K562 (cell line): ENCODE results near the gene FAM78A. TPM values are rescaled to one million over a fixed set of nuclear protein-coding genes. Genes with fewer than 3 reads are reported as not detected.

ENCODE experiments used
- CSDE1 ChIP-seq, 2 experiments: fragments of 450-650 bp; IDR thresholded peaks; 2 replicates each; pipeline ENCODE4 v1.6.1; 2016; ENCODE audit warnings: mild to moderate bottlenecking in 1 of 2
- CTBP1 ChIP-seq: fragments of 450-650 bp; IDR thresholded peaks from 2 replicates; pipeline ENCODE4 v1.6.1; 2016; ENCODE audit warnings: borderline replicate concordance
- FOXA1 ChIP-seq: fragments of 450-650 bp; IDR thresholded peaks from 2 replicates; pipeline ENCODE4 v1.6.1; 2016; ENCODE audit warnings: mild to moderate bottlenecking, borderline replicate concordance
- FOXJ2 ChIP-seq: fragments of 200-800 bp; sonication (Bioruptor generic); IDR thresholded peaks from 2 replicates; pipeline ENCODE4 v1.6.1; 2016; ENCODE audit warnings: missing genetic modification characterization, missing compliant biosample characterization
- HCFC1 ChIP-seq: IDR thresholded peaks from 2 replicates; pipeline ENCODE4 v1.6.1; 2012; ENCODE audit warnings: low read depth, low read length, improper control_type of control experiment
- KHSRP ChIP-seq: fragments of 450-650 bp; IDR thresholded peaks from 2 replicates; pipeline ENCODE4 v1.6.1; 2017
- MBD2 ChIP-seq: sonication (generic); IDR thresholded peaks from 2 replicates; pipeline ENCODE4 v1.6.1; 2016; ENCODE audit warnings: low read depth, borderline replicate concordance
- MNT ChIP-seq, 2 experiments: fragments of 450-650 bp; conservative IDR thresholded peaks; 2 replicates each; pipeline ENCODE4 v1.6.1; 2017; ENCODE audit warnings: mild to moderate bottlenecking in 2 of 2, moderate library complexity in 2 of 2
- NELFE ChIP-seq: IDR thresholded peaks from 2 replicates; pipeline ENCODE4 v1.6.1; 2011; ENCODE audit warnings: mild to moderate bottlenecking; ENCODE audit not compliant: insufficient read depth, insufficient read length
- PATZ1 ChIP-seq: fragments of 250-450 bp; sonication (Bioruptor Pico); IDR thresholded peaks from 2 replicates; pipeline ENCODE4 v1.5.0; 2020; ENCODE audit warnings: mild to moderate bottlenecking, borderline replicate concordance
- SNIP1 ChIP-seq: fragments of 450-650 bp; IDR thresholded peaks from 2 replicates; pipeline ENCODE4 v1.7.1; 2017; ENCODE audit warnings: low read depth, mild to moderate bottlenecking
- SNRNP70 ChIP-seq: fragments of 200-400 bp; formaldehyde crosslinking; optimal IDR thresholded peaks from 2 replicates; pipeline ENCODE3; 2017; ENCODE audit warnings: low read depth, low read length
- SUPT5H ChIP-seq: fragments of 450-650 bp; IDR thresholded peaks from 2 replicates; pipeline ENCODE4 v1.6.1; 2016
- TAL1 ChIP-seq: fragments of 450-650 bp; IDR thresholded peaks from 2 replicates; pipeline ENCODE4 v1.6.1; 2016; ENCODE audit warnings: mild to moderate bottlenecking
- ZNF232 ChIP-seq: sonication (generic); formaldehyde crosslinking; IDR thresholded peaks from 2 replicates; pipeline ENCODE4 v1.8.0; 2022; ENCODE audit warnings: mild to moderate bottlenecking, missing genetic modification reagents
- ZNF398 ChIP-seq: fragments of 250-450 bp; sonication (Bioruptor Pico); IDR thresholded peaks from 2 replicates; pipeline ENCODE4 v1.8.0; 2021; ENCODE audit warnings: moderate library complexity, mild to moderate bottlenecking, inconsistent platforms
- ZNF592 ChIP-seq: fragments of 450-650 bp; IDR thresholded peaks from 2 replicates; pipeline ENCODE4 v1.6.1; 2017; ENCODE audit warnings: antibody characterized with exemption, mild to moderate bottlenecking
- ZNF764 ChIP-seq: fragments of 250-450 bp; sonication (Bioruptor Pico); IDR thresholded peaks from 2 replicates; pipeline ENCODE4 v1.4.0; 2020; ENCODE audit warnings: low read depth, mild to moderate bottlenecking, moderate library complexity
- polyA plus RNA-seq, 8 experiments: library from polyadenylated mRNA; depleted of rRNA in 4 of 8; stranded (reverse) in 5 of 8; unstranded in 3 of 8; fragments of >200 nt; fragmentation: Nextera tagmentation in 2 of 8; fragmentation: Illumina TruSeq in 1 of 8; extraction: Ambion mirVana in 2 of 8; extraction: Trizol in 1 of 8; gene quantifications; 2 replicates each; pipeline versions ENCODE4 v1.2.1 to v1.2.3, GENCODE V29; 2011 to 2014; ENCODE audit warnings: inconsistent platforms in 1 of 8, missing spikeins in 1 of 8
- total RNA-seq, 7 experiments: library from RNA; depleted of rRNA in 6 of 7; stranded (reverse); fragments of >200 nt in 6 of 7; fragmentation: Illumina TruSeq in 2 of 7; extraction: Trizol in 2 of 7; gene quantifications; 2 replicates each; pipeline versions ENCODE4 v1.2.1 to v1.2.3, GENCODE V29; 2011 to 2021; ENCODE audit warnings: low replicate concordance in 1 of 7

FAM78A gene
- total and polyA plus RNA-seq, 9 of the 15 experiments (the other 6 are each of a cell fraction or from before 2014, with no cell fraction given): 0.56 to 103 (median 55.2) TPM

GRCh38 chr9:131289301-131290035 lies 13.2 kb upstream of the FAM78A start, which contains the start of gene PLPP7 (continued):
- no peak for TF ChIP-seq FOXA1
- no peak for TF ChIP-seq NELFE
- TF ChIP-seq KHSRP: no peak
- TF ChIP-seq HCFC1: peak; percentile 90
- TF ChIP-seq MNT (conservative IDR thresholded peaks at IDR 0.05): no peak
- no peak for TF ChIP-seq MBD2
- TF ChIP-seq ZNF764 (CRISPR knock-in tag): no peak
- no peak for TF ChIP-seq ZNF398
- no peak for TF ChIP-seq TAL1
- TF ChIP-seq FOXJ2 (tag): no peak
- peak; percentile 27; the same call in 1 of the 2 replicates for TF ChIP-seq CTBP1
- no peak for TF ChIP-seq PATZ1 (CRISPR knock-in tag)
- no peak for TF ChIP-seq ZNF232 (CRISPR knock-in tag)
- no peak for TF ChIP-seq SNIP1
- TF ChIP-seq SNRNP70: no peak
- TF ChIP-seq ZNF592: peak; percentile 17; the same call in 1 of the 2 replicates
- TF ChIP-seq CSDE1 (IDR thresholded peaks at IDR 0.05): no peak
- TF ChIP-seq SUPT5H: no peak
